HG02763 (cell line): Measurements from ENCODE around the gene PCSK9.
"Not testable (repeated sequence)": the region's sequence is repeated elsewhere in the genome, so short reads cannot be mapped to it uniquely, and the experiment has no call there.

Experiments used
- ATAC-seq: cut with Tn5 transposase; IDR thresholded peaks from one replicate; pipeline ENCODE4 v1.9.1; 2021; ENCODE audit warnings: mild to moderate bottlenecking, moderate library complexity; ENCODE audit not compliant: unreplicated experiment

The PCSK9 gene

GRCh38 chr1:55007625-55008024, 31.7 kb upstream of the PCSK9 start:
- no peak for ATAC-seq

- no peak for ATAC-seq
Measured at GRCh38 chr1:55010194-55010886, 29.0 kb upstream of the PCSK9 start.

GRCh38 chr1:55010887-55011217, 28.5 kb upstream of the PCSK9 start:
- ATAC-seq, result no peak

- ATAC-seq, result no peak
Measured at GRCh38 chr1:55012661-55013060, 26.7 kb upstream of the PCSK9 start.

- no peak for ATAC-seq
Measured at GRCh38 chr1:55015123-55015522, 24.2 kb upstream of the PCSK9 start.

- no peak for ATAC-seq
Measured at GRCh38 chr1:55015731-55016620, 23.4 kb upstream of the PCSK9 start.

- no peak for ATAC-seq
Measured at GRCh38 chr1:55018395-55018794, 21.0 kb upstream of the PCSK9 start.

GRCh38 chr1:55021942-55022546, 17.3 kb upstream of the PCSK9 start:
- no peak for ATAC-seq

- ATAC-seq, result not testable (repeated sequence)
Measured at GRCh38 chr1:55024163-55024562, 15.2 kb upstream of the PCSK9 start.

- not testable (repeated sequence) for ATAC-seq
Measured at GRCh38 chr1:55026682-55027081, 12.7 kb upstream of the PCSK9 start.

- ATAC-seq, result not testable (repeated sequence)
Measured at GRCh38 chr1:55031098-55031497, 8.2 kb upstream of the PCSK9 start.

- no peak for ATAC-seq
Measured at GRCh38 chr1:55033265-55033614, 6.1 kb upstream of the PCSK9 start.

- ATAC-seq, result no peak
Measured at GRCh38 chr1:55034476-55035133, 4.7 kb upstream of the PCSK9 start.

- ATAC-seq, result no peak
Measured at GRCh38 chr1:55035904-55036303, 3.4 kb upstream of the PCSK9 start.

GRCh38 chr1:55037733-55038551, 1.4 kb upstream of the PCSK9 start:
- ATAC-seq, result no peak

- no peak for ATAC-seq
Measured at GRCh38 chr1:55038552-55038838, 853 bp upstream of the PCSK9 start.

GRCh38 chr1:55038974-55039341, 390 bp upstream of the PCSK9 start:
- ATAC-seq, result no peak

GRCh38 chr1:55040083-55040932, 960 bp downstream of the PCSK9 start:
- ATAC-seq, result no peak

- no peak for ATAC-seq
Measured at GRCh38 chr1:55040933-55041494, 1.7 kb downstream of the PCSK9 start.

GRCh38 chr1:55041613-55042012, 2.3 kb downstream of the PCSK9 start:
- no peak for ATAC-seq
